IMR-90 (cell line): ENCODE results near the gene AJUBA. TPM values are rescaled to one million over a fixed set of nuclear protein-coding genes. Genes with fewer than 3 reads are reported as not detected.

Experiments
- ATAC-seq: fragments of 200-7000 bp; cut with Tn5 transposase; 2 replicates; pipeline ENCODE4 v1.9.1; 2020; ENCODE audit warnings: low read depth, mild to moderate bottlenecking, moderate library complexity
- BruUV-seq: library from RNA; stranded (reverse); fragments of 400-500 nt; replicated peaks from 2 replicates; lab custom pipeline; 2021; lab: Mats Ljungman, UMichigan
- CTCF ChIA-PET: fragments of 300-600 bp; formaldehyde crosslinking; extraction: SDS; loops from one replicate; lab custom pipeline; 2021; ENCODE audit warnings: antibody characterized with exemption; lab: Yijun Ruan, JAX
- POLR2A ChIA-PET: fragments of 300-600 bp; sonication (Branson Sonifier 250); formaldehyde crosslinking; loops from one replicate; lab custom pipeline; 2022; ENCODE audit warnings: antibody characterized with exemption; ENCODE audit not compliant: unreplicated experiment; lab: Charles Lee
- DNase-seq: peaks from one replicate; pipeline ENCODE4 v3.0.0; 2013
- H2AFZ ChIP-seq: replicated peaks from 2 replicates; pipeline ENCODE3; 2013; ENCODE audit warnings: low read length, mild to moderate bottlenecking; ENCODE audit not compliant: poor library complexity
- H2AK5ac ChIP-seq: 2 replicates; pipeline ENCODE4 v1.6.1; 2013; ENCODE audit warnings: low read depth, low read length, inconsistent platforms
- H2AK9ac ChIP-seq: replicated peaks from 2 replicates; pipeline ENCODE3; 2013; ENCODE audit warnings: mild to moderate bottlenecking, low read depth, low read length, moderate library complexity; ENCODE audit not compliant: poor library complexity
- H2BK120ac ChIP-seq: 2 replicates; pipeline ENCODE4 v1.6.1; 2013; ENCODE audit warnings: low read depth, low read length, inconsistent platforms
- H2BK15ac ChIP-seq: 3 replicates; pipeline ENCODE4 v1.6.1; 2013; ENCODE audit warnings: low read depth, low read length, inconsistent platforms
- H2BK20ac ChIP-seq: 2 replicates; pipeline ENCODE4 v1.6.1; 2013; ENCODE audit warnings: low read depth, mild to moderate bottlenecking, inconsistent platforms, low read length, moderate library complexity
- H2BK5ac ChIP-seq: 2 replicates; pipeline ENCODE4 v1.6.1; 2013; ENCODE audit warnings: mild to moderate bottlenecking, low read depth, low read length, inconsistent platforms; ENCODE audit not compliant: poor library complexity, severe bottlenecking
- H3K14ac ChIP-seq: replicated peaks from 2 replicates; pipeline ENCODE4 v1.6.1; 2013; ENCODE audit warnings: low read depth, low read length, inconsistent platforms
- H3K18ac ChIP-seq: 2 replicates; pipeline ENCODE4 v1.6.1; 2013; ENCODE audit warnings: low read depth, low read length, control low read depth
- H3K23ac ChIP-seq: 2 replicates; pipeline ENCODE4 v1.6.1; 2013; ENCODE audit warnings: low read depth, low read length, inconsistent platforms
- H3K27ac ChIP-seq: 2 replicates; pipeline ENCODE4 v1.5.1; 2013; ENCODE audit warnings: mild to moderate bottlenecking, control low read depth, low read length; ENCODE audit not compliant: insufficient read depth
- H3K27me3 ChIP-seq: 2 replicates; pipeline ENCODE4 v1.6.1; 2013; ENCODE audit warnings: low read length; ENCODE audit not compliant: control insufficient read depth, insufficient read depth
- H3K36me3 ChIP-seq: 2 replicates; pipeline ENCODE4 v1.6.1; 2013; ENCODE audit warnings: low read length, mixed read lengths; ENCODE audit not compliant: control insufficient read depth, insufficient read depth
- H3K4ac ChIP-seq: 2 replicates; pipeline ENCODE4 v1.6.1; 2013; ENCODE audit warnings: low read depth, low read length, inconsistent platforms
- H3K4me1 ChIP-seq: 2 replicates; pipeline ENCODE4 v1.6.1; 2013; ENCODE audit warnings: low read length, mixed read lengths; ENCODE audit not compliant: control insufficient read depth, insufficient read depth
- H3K4me2 ChIP-seq: 2 replicates; pipeline ENCODE4 v1.6.1; 2013; ENCODE audit warnings: low read depth, mild to moderate bottlenecking, control low read depth, low read length, moderate library complexity
- H3K4me3 ChIP-seq: 2 replicates; pipeline ENCODE4 v1.5.1; 2013; ENCODE audit warnings: low read depth, mild to moderate bottlenecking, control low read depth, low read length, moderate library complexity; ENCODE audit not compliant: insufficient read depth
- H3K56ac ChIP-seq: 2 replicates; pipeline ENCODE4 v1.6.1; 2013; ENCODE audit warnings: low read length, inconsistent platforms; ENCODE audit not compliant: insufficient read depth; ENCODE audit errors: extremely low read depth
- H3K79me1 ChIP-seq, 2 experiments: 2 replicates each; pipeline ENCODE4 v1.6.1; 2013; ENCODE audit warnings: low read length in 2 of 2, inconsistent platforms in 1 of 2, low read depth in 1 of 2
- H3K9ac ChIP-seq: 2 replicates; pipeline ENCODE4 v1.6.1; 2013; ENCODE audit warnings: low read depth, low read length, control low read depth
- H3K9me1 ChIP-seq: 2 replicates; pipeline ENCODE4 v1.6.1; 2013; ENCODE audit warnings: low read length, inconsistent platforms; ENCODE audit not compliant: insufficient read depth
- H3K9me3 ChIP-seq: 2 replicates; pipeline ENCODE4 v1.6.1; 2013; ENCODE audit warnings: low read length; ENCODE audit not compliant: control insufficient read depth, insufficient read depth
- H4K20me1 ChIP-seq: 2 replicates; pipeline ENCODE4 v1.6.1; 2013; ENCODE audit warnings: low read length, inconsistent platforms; ENCODE audit not compliant: insufficient read depth
- H4K5ac ChIP-seq: 2 replicates; pipeline ENCODE4 v1.6.1; 2013; ENCODE audit warnings: mild to moderate bottlenecking, low read depth, low read length, control low read depth
- H4K8ac ChIP-seq, 2 experiments: 2 replicates each; pipeline ENCODE4 v1.6.1; 2013; ENCODE audit warnings: low read depth in 2 of 2, low read length in 2 of 2, control low read depth in 1 of 2, inconsistent platforms in 1 of 2
- H4K91ac ChIP-seq: 2 replicates; pipeline ENCODE4 v1.6.1; 2013; ENCODE audit warnings: low read depth, low read length, inconsistent platforms; ENCODE audit not compliant: insufficient read depth
- MAFK ChIP-seq: IDR thresholded peaks from 2 replicates; pipeline ENCODE4 v1.6.1; 2012; ENCODE audit warnings: low read depth, low read length, improper control_type of control experiment
- MAZ ChIP-seq: IDR thresholded peaks from 2 replicates; pipeline ENCODE4 v1.6.1; 2012; ENCODE audit warnings: low read depth, mild to moderate bottlenecking, low read length, improper control_type of control experiment, moderate library complexity, borderline replicate concordance
- WGBS, 2 experiments: methylation state at CpG; one replicate each; pipeline versions ENCODE4 v1.1.5 to v1.1.7; 2013; ENCODE audit warnings: missing lambda C conversion rate in 2 of 2; ENCODE audit not compliant: insufficient read length in 1 of 2; ENCODE audit errors: extremely low coverage in 2 of 2; 5-methylcytosine and 5-hydroxymethylcytosine counted together
- dilution Hi-C: fragments of 300-500 bp; cut with HindIII; formaldehyde crosslinking; loops from one replicate; pipeline ENCODE4 v1.14.3; 2018; ENCODE audit warnings: low sequenced_read_pairs; ENCODE audit not compliant: unreplicated experiment
- in situ Hi-C: fragments of 300-500 bp; cut with MboI; formaldehyde crosslinking; loops from 3 replicates; pipeline ENCODE4 v1.14.3; 2019; ENCODE audit warnings: low sequenced_read_pairs, inconsistent platforms, mixed read lengths
- intact Hi-C: fragments of 100-400 bp; cut with micrococcal nuclease; formaldehyde crosslinking; loops from 2 replicates; pipeline ENCODE4 v1.10.0; 2022
- polyA plus RNA-seq, 3 experiments: library from polyadenylated mRNA; depleted of rRNA; stranded (reverse); fragments of >200 nt; gene quantifications; 2 replicates each; pipeline ENCODE4 v1.2.3, GENCODE V29; 2012; ENCODE audit warnings: low replicate concordance in 1 of 3
- total RNA-seq: library from RNA; depleted of rRNA; stranded (reverse); fragments of >200 nt; gene quantifications from 2 replicates; pipeline ENCODE4 v1.2.3, GENCODE V29; 2012

The AJUBA gene
- total and polyA plus RNA-seq, 2 of the 4 experiments (the other 2 are of a cell fraction): 46.4 to 67.6 TPM

DNA sequence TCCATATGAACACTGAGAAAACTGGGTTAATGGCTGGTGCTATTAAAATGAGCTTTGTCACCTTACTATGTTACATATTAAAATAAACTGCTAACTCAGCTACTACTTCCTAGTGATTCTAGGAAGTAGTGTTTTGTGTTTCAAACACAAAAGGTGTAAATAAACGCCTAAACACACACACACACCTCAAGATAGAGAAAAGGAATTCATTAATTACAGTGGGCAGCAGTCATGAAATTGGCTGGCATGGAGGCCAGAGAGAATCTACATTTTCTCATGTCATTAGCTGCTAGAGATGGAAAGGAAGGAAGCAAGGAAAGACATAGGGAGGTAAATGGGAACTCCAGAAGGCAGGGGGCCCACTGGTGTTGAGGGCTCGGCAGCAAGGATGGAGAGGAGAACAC lies 52.4 kb downstream of the AJUBA start:
- Histone ChIP-seq H2BK120ac (peak overlapping the region; percentile 17; the same call in 1 of the 2 replicates), H3K9me1 (peaks cover 3% of the 10 kb centered on the region; the same call in 1 of the 2 replicates), H2BK5ac (peak overlapping the region; percentile 22), H3K9ac (peak overlapping the region; percentile 62), H3K9me3 (no peaks in the 10 kb centered on the region), H2AFZ (peak overlapping the region; percentile 88), H4K91ac (peak overlapping the region; percentile 2; the same call in 1 of the 2 replicates), H3K36me3 (peaks cover 8% of the 10 kb centered on the region), H2AK9ac (peak overlapping the region; percentile 42), H3K14ac (peak overlapping the region; percentile 55), H3K79me1 (peaks cover 7 to 33% of the 10 kb centered on the region in 2 experiments), H4K8ac (peak overlapping the region; percentile 33 to 76; a peak in 3 of 4 replicates), H3K27ac (peak overlapping the region; percentile 41), H2BK15ac (peak overlapping the region; percentile 5; the same call in 1 of the 3 replicates), H2AK5ac (peak overlapping the region; percentile 26; the same call in 1 of the 2 replicates), H4K5ac (peak overlapping the region; percentile 43), H2BK20ac (no peak overlapping the region), H3K4me3 (peak overlapping the region; percentile 45), H3K4me2 (peak overlapping the region; percentile 71), H3K27me3 (no peaks in the 10 kb centered on the region), H3K56ac (peak overlapping the region; percentile 46), H3K23ac (peak overlapping the region; percentile 13; the same call in 1 of the 2 replicates), H3K18ac (peak overlapping the region; percentile 1; the same call in 1 of the 2 replicates), H3K4ac (peak overlapping the region; percentile 51), H3K4me1 (peaks cover 3% of the 10 kb centered on the region; the same call in 1 of the 2 replicates), H4K20me1 (no peaks in the 10 kb centered on the region)
- intact Hi-C loops (loop anchor here (2.0 kb wide), 3 partner anchors 27 to 133 kb away; partner anchors contain the start of genes AJUBA and HAUS4), in situ Hi-C loops (no loop called here), dilution Hi-C loops (no loop called here)
- ChIA-PET CTCF (interaction anchor here (0.8 to 2.1 kb wide), 12 partner anchors 10 to 107 kb away, joined by 3 to 13 read pairs (median 4); partner anchors contain the start of genes AJUBA, HAUS4 and RBM23), POLR2A (interaction anchor here (0.5 to 1.0 kb wide), 2 partner anchors 94 to 122 kb away, joined by 4 to 9 read pairs; no protein-coding TSS in a partner anchor)
- TF ChIP-seq MAZ (no peak), MAFK (peak; percentile 49)
- WGBS, 2 experiments: 0% methylated on average over 1 of the region's 2 CpGs; no CpG with 5 or more reads in 1 of the 2 experiments
- no peak for DNase-seq
- ATAC-seq: no peak; the same call in 1 of the 2 replicates
- BruUV-seq: no TSS peak
